Measurements from ENCODE around the gene MRPL37.

DNA sequence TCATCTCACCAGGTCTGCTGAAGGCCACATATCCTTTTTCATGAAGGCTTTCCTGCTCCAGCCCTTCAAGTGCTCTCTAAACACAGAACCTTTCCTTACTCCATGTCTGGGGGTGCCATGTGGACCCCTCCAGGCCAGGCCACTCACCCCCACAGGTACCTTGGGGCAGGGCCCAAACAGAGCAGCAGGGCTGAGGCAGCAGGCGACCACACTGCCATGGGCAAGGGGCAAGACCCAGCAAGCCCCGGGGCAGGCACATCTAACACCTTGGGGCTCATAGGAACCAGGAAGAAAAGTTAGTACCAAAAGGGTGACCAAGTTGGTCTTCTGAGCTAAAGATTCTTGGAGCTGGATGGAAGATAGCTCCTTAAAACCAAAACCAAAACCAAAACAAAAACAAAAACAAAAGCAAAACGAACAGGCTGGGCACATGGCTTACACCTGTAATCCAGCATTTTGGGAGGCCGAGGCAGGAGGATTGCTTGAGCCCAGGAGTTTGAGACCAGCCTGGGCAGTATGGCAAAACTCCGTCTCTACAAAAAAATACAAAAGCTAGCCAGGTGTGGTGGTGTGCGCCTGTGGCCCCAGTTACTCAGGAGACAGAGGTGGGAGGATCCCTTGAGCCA, 63.7 kb downstream of the MRPL37 start:
- TF ChIP-seq EP300 (IDR thresholded peaks at IDR 0.05) (no peak), POLR2A (IDR thresholded peaks at IDR 0.05) (no peak), POLR2AphosphoS5 (IDR thresholded peaks at IDR 0.05) (no peak)
- TF ChIP-seq, protein P1, sequence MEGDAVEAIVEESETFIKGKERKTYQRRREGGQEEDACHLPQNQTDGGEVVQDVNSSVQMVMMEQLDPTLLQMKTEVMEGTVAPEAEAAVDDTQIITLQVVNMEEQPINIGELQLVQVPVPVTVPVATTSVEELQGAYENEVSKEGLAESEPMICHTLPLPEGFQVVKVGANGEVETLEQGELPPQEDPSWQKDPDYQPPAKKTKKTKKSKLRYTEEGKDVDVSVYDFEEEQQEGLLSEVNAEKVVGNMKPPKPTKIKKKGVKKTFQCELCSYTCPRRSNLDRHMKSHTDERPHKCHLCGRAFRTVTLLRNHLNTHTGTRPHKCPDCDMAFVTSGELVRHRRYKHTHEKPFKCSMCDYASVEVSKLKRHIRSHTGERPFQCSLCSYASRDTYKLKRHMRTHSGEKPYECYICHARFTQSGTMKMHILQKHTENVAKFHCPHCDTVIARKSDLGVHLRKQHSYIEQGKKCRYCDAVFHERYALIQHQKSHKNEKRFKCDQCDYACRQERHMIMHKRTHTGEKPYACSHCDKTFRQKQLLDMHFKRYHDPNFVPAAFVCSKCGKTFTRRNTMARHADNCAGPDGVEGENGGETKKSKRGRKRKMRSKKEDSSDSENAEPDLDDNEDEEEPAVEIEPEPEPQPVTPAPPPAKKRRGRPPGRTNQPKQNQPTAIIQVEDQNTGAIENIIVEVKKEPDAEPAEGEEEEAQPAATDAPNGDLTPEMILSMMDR (IDR thresholded peaks at IDR 0.05), result no peak

Measured in suprapubic skin (tissue), 4 donors.